K562 (cell line): ENCODE data around the gene ATP6V1G2. TPM values are rescaled to one million over a fixed set of nuclear protein-coding genes. Genes with fewer than 3 reads are reported as not detected.

Experiments used
- BCOR ChIP-seq: fragments of 450-650 bp; IDR thresholded peaks from 2 replicates; pipeline ENCODE4 v1.6.1; 2016
- CBX1 ChIP-seq: sonication (generic); IDR thresholded peaks from 2 replicates; pipeline ENCODE4 v1.6.1; 2016; ENCODE audit warnings: antibody characterized with exemption, low read depth, mild to moderate bottlenecking
- ETV5 ChIP-seq: sonication (generic); formaldehyde crosslinking; IDR thresholded peaks from 2 replicates; pipeline ENCODE4 v1.4.0; 2020; ENCODE audit warnings: low read depth, mild to moderate bottlenecking, missing genetic modification reagents
- JUNB ChIP-seq: fragments of 450-650 bp; formaldehyde crosslinking; conservative IDR thresholded peaks from 2 replicates; pipeline ENCODE4 v1.4.0; 2020; ENCODE audit warnings: mild to moderate bottlenecking
- MNT ChIP-seq, 2 experiments: fragments of 450-650 bp; conservative IDR thresholded peaks; 2 replicates each; pipeline ENCODE4 v1.6.1; 2017; ENCODE audit warnings: mild to moderate bottlenecking in 2 of 2, moderate library complexity in 2 of 2
- RNF2 ChIP-seq: sonication (generic); IDR thresholded peaks from 2 replicates; pipeline ENCODE4 v1.6.1; 2016
- SMARCC2 ChIP-seq: fragments of 450-650 bp; IDR thresholded peaks from 2 replicates; pipeline ENCODE4 v1.6.1; 2017; ENCODE audit warnings: antibody characterized with exemption, moderate library complexity, mild to moderate bottlenecking, low read depth
- SPI1 ChIP-seq: IDR thresholded peaks from 2 replicates; pipeline ENCODE4 v1.6.1; 2011; ENCODE audit warnings: low read depth, low read length, control low read depth, borderline replicate concordance
- UBTF ChIP-seq, 2 experiments: IDR thresholded peaks; 2 replicates each; pipeline ENCODE4 v1.6.1; 2012; ENCODE audit warnings: improper control_type of control experiment in 2 of 2, low read depth in 2 of 2, low read length in 2 of 2, borderline replicate concordance in 1 of 2
- ZNF263 ChIP-seq: sonication (generic); formaldehyde crosslinking; IDR thresholded peaks from 2 replicates; pipeline ENCODE4 v1.8.0; 2022; ENCODE audit warnings: mild to moderate bottlenecking, missing genetic modification reagents, borderline replicate concordance
- polyA plus RNA-seq, 8 experiments: library from polyadenylated mRNA; depleted of rRNA in 4 of 8; stranded (reverse) in 5 of 8; unstranded in 3 of 8; fragments of >200 nt; fragmentation: Nextera tagmentation in 2 of 8; fragmentation: Illumina TruSeq in 1 of 8; extraction: Ambion mirVana in 2 of 8; extraction: Trizol in 1 of 8; gene quantifications; 2 replicates each; pipeline versions ENCODE4 v1.2.1 to v1.2.3, GENCODE V29; 2011 to 2014; ENCODE audit warnings: inconsistent platforms in 1 of 8, missing spikeins in 1 of 8
- total RNA-seq, 7 experiments: library from RNA; depleted of rRNA in 6 of 7; stranded (reverse); fragments of >200 nt in 6 of 7; fragmentation: Illumina TruSeq in 2 of 7; extraction: Trizol in 2 of 7; gene quantifications; 2 replicates each; pipeline versions ENCODE4 v1.2.1 to v1.2.3, GENCODE V29; 2011 to 2021; ENCODE audit warnings: low replicate concordance in 1 of 7

Gene ATP6V1G2
- total and polyA plus RNA-seq, 9 of the 15 experiments (the other 6 are each of a cell fraction or from before 2014, with no cell fraction given), result 0.14 to 1.5 (median 0.33) TPM

GRCh38 chr6:31580807-31581433, 34.5 kb upstream of the ATP6V1G2 start (continued):
- TF ChIP-seq UBTF (IDR thresholded peaks at IDR 0.05; ENCODE audit: borderline replicate concordance in 1 of 2, low read depth in 2 of 2, low read length in 2 of 2) (peak; percentile 95 to 96), CBX1 (peak; percentile 94), ZNF263 (CRISPR knock-in tag) (peak; percentile 98), BCOR (peak; percentile 71; the same call in 1 of the 2 replicates), JUNB (CRISPR knock-in tag) (no peak), SPI1 (no peak), ETV5 (CRISPR knock-in tag) (peak; percentile 55; the same call in 1 of the 2 replicates), MNT (conservative IDR thresholded peaks at IDR 0.05) (peak in 1 of 2 experiments; percentile 72; a peak in 3 of 4 replicates), SMARCC2 (peak; percentile 41; the same call in 1 of the 2 replicates), RNF2 (peak; percentile 42; the same call in 1 of the 2 replicates)
